COLO668 (cell line): ENCODE measurements around the gene GBF1.

ENCODE experiments used
- DNase-seq: peaks from one replicate; lab custom pipeline; 2025; ENCODE audit not compliant: unreplicated experiment; lab: John Stamatoyannopoulos, UW

The GBF1 gene

GRCh38 chr10:102405108-102405571 lies 159.8 kb downstream of the GBF1 start:
- no peak for DNase-seq

DNA sequence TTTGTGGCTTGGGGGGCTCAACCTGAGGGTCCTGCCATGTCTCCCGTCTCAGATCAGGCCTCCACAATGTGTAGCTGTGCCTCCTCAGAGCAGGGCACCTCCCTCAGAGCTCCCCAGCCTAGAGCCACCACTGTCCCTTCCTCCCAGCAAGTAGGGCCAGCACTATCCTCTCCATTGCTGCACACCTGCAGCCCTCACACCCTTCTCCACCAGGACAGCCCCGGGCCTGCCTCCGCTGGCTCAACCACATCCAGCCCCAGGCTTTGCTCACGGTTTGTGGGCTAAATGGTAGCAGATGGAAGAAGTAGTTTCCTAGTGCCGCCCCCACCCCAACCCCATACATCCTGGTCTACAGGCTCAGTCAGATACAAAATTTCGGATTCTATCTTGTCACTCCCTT lies 160.3 kb downstream of the GBF1 start:
- DNase-seq: no peak

- no peak for DNase-seq
Measured at GRCh38 chr10:102406815-102407214, 161.5 kb downstream of the GBF1 start.

GRCh38 chr10:102407425-102408130 lies 162.2 kb downstream of the GBF1 start:
- DNase-seq: no peak

GRCh38 chr10:102408131-102408727 lies 162.9 kb downstream of the GBF1 start:
- DNase-seq: no peak

- peak; percentile 28 for DNase-seq
Measured at GRCh38 chr10:102408728-102409603, 163.6 kb downstream of the GBF1 start.

GRCh38 chr10:102409604-102410428 lies 164.5 kb downstream of the GBF1 start:
- no peak for DNase-seq

GRCh38 chr10:102410429-102411073 lies 165.2 kb downstream of the GBF1 start:
- no peak for DNase-seq

DNA sequence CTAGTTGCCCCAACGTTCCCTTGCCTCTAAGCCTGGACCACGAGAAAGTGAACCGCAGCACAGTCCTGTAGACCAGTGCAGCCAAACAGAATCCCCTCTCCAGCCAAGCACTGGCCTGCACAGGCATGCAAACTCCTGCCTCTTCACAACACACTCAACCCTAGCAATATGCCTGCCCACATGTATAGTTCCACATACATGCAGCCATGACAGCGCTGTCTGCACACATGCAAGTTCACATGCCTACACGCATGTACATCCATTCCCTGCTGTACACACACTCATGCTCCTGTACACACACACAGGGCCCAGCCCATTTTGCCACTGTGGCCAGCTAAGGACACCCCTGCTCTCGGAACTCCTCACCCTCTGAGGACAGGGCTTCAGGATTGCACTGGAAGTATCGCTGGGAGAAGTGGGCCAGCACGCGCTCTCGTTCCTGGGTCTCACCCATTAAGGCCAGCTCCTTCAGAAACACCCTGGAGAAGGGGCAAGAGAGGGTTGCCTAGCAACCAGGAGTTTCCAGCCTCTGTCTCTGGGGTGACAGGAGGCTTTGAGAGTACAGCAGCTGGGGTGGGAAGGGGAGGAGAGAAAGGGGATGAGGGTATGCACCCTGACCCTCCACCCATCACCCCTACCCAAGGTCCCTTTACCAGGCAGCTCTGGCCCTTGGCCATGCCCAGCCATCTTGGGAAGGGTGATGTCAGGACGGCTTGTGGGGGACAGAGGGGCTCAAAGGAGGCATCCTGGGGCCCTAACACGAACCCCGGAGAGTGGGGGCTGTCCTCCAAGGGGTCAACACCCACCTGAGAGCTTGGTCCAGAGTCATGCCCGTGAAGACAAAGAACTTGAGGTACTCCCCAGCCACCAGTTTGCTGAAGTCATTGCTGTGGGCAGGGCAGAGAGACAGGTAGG lies 166.3 kb downstream of the GBF1 start:
- DNase-seq: no peak

DNA sequence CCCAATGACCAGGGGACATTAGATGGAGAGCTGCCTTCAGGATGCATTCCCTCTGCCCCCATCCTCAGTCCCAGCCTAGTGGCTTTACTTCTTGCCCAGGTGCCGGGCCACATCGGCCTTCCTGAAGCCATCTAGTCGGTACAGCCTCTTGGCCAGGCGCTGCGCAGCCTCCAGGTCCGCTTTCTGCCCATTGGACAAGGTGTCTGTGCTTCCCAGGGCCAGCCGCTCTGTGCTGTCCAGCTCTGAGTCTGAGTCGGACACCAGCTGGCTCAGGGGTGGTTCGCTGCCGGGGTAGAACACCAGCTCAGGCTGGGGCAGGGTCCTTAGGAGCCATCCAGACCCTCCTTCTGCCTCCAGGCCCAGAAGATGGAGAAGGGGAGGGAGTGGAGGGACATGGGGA lies 167.0 kb downstream of the GBF1 start:
- no peak for DNase-seq

DNA sequence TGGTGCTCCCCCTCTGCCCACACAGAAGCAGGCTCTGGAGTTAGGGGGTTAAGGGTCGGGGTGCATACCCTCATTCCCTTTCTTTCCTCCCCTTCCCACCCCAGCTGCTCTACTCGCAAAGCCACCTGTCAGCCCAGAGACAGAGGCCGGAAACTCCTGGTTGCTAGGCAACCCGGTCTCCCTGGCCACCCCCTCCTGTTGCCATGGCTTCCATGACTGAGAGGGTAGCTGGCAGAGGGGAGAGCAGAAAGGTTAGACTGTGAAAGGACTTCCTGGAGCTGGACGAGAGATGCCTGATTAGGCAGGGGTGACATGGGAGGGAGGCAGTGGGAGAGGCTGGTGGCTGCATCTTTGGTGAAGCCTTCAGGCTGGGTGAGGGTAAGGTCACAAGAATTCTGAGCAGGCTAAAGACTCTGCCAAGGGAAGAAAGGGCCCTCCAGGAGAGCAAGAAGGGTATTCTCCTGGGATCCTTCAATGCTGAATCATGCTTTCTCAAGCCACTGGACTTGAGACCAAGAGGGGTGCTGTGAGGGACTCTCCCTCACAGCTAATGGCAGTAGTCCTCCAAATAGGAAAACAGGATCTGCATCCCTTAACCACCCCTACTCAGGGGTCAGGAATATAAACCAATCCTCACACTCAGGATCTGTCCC lies 167.8 kb downstream of the GBF1 start:
- peak; percentile 82 for DNase-seq

DNA sequence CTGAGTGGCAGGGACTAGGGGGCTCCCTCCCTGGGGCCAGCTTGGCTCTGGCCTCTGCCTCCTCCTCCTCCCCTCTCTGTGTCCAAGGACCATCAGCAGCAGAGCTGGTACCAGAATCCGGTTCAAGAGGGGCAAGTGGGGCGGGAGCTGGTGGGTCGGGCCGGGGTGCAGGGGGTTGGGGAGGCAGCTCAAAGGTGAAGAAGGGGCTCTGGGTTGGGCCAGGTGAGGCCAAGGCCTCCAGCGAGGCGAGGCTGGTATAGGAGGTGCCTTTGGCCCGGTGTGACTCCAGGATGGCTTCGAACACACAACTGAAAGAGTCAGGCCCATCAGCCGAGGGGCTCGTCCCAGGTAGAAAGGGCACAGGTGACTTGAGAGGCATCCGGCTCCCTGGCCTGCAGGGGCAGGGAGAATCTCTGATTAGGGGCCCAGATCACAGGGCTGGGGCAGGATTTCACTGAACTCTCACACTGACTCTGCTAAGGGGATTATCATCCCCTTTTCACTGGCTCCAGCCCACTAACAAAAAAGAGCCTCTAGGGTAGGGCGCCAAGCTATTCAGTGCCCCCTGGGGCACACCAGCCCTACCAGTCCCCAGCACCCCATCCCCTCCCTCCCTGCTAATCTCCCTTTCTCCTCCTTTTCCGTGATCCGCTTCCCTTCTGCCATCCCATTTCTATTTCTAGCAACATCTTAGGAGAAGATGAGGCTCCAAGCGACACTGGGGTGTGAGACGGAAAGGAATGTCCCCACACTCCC lies 168.7 kb downstream of the GBF1 start:
- no peak for DNase-seq

DNA sequence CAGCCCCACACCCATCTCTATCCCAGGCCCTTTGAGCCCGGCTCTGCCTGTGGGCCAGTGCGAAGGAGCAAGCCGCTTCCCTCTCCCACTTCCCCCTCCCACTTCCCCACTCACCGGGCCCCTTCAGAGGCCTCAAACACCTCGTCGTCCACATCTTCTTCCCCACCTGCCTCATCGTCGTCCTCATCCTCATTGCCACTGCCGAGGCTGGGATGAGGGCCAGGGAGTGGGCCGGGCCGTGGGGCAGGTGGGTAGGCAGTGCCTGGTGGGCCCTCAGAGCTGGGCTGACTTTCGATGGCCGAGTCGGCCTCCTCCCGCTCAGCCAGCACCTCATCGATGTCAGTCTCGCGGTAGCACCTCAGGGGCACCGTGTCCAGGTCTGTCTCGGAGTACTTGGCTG lies 169.4 kb downstream of the GBF1 start:
- DNase-seq: no peak

GRCh38 chr10:102416283-102416682 lies 171.0 kb downstream of the GBF1 start:
- DNase-seq: no peak

DNA sequence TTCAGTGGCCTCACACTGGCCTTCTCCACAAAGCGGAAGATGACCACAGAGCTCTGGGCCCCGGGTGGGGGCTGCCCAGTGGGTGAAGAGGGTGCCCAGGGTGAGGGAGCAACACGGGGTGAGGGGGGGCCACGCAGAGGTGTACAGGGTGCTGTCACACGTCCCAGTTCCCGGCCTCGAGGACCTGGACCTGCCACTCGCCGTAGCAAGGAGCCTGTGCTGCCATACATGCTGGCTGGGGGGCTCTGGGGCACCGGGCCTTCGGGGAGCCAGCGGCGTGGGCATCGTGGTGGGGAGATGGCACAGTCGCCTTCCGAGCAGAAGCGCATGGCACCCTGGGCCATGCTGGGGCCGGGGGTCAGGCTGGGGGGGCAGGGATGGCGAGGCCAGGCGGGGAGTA lies 171.4 kb downstream of the GBF1 start:
- DNase-seq: no peak

- peak; percentile 72 for DNase-seq
Measured at GRCh38 chr10:102418622-102419268, 173.4 kb downstream of the GBF1 start, which contains the start of gene PSD. PSD (minus strand) TSS chr10:102418785; CDS start chr10:102417038, 1,747 bp downstream.
